Ectodermal cell (in vitro differentiated cells): Measurements from ENCODE around the gene GAP43.

Experiments used
- H3K27ac ChIP-seq: 2 replicates; pipeline ENCODE4 v1.7.0; 2013; ENCODE audit warnings: mild to moderate bottlenecking, low read depth, low read length; ENCODE audit not compliant: insufficient read depth, poor library complexity, severe bottlenecking
- H3K27me3 ChIP-seq: 2 replicates; pipeline ENCODE4 v1.7.0; 2013; ENCODE audit warnings: mild to moderate bottlenecking, low read length; ENCODE audit not compliant: insufficient read depth, control insufficient read depth, poor library complexity, severe bottlenecking
- H3K36me3 ChIP-seq: one replicate; pipeline ENCODE4 v1.7.0; 2013; ENCODE audit warnings: low read length; ENCODE audit not compliant: control insufficient read depth, insufficient read depth
- H3K4me1 ChIP-seq: one replicate; pipeline ENCODE4 v1.7.0; 2013; ENCODE audit warnings: low read length; ENCODE audit not compliant: control insufficient read depth, insufficient read depth
- H3K4me3 ChIP-seq: 2 replicates; pipeline ENCODE4 v1.7.0; 2013; ENCODE audit warnings: low read depth, low read length, control low read depth; ENCODE audit not compliant: insufficient read depth
- H3K9me3 ChIP-seq: 2 replicates; pipeline ENCODE4 v1.7.0; 2013; ENCODE audit warnings: mild to moderate bottlenecking, low read length, moderate library complexity; ENCODE audit not compliant: control insufficient read depth
- WGBS, 2 experiments: methylation state at CpG; one replicate each; pipeline ENCODE4 v1.1.7; 2013; ENCODE audit warnings: missing lambda C conversion rate in 2 of 2; 5-methylcytosine and 5-hydroxymethylcytosine counted together

The GAP43 gene

DNA sequence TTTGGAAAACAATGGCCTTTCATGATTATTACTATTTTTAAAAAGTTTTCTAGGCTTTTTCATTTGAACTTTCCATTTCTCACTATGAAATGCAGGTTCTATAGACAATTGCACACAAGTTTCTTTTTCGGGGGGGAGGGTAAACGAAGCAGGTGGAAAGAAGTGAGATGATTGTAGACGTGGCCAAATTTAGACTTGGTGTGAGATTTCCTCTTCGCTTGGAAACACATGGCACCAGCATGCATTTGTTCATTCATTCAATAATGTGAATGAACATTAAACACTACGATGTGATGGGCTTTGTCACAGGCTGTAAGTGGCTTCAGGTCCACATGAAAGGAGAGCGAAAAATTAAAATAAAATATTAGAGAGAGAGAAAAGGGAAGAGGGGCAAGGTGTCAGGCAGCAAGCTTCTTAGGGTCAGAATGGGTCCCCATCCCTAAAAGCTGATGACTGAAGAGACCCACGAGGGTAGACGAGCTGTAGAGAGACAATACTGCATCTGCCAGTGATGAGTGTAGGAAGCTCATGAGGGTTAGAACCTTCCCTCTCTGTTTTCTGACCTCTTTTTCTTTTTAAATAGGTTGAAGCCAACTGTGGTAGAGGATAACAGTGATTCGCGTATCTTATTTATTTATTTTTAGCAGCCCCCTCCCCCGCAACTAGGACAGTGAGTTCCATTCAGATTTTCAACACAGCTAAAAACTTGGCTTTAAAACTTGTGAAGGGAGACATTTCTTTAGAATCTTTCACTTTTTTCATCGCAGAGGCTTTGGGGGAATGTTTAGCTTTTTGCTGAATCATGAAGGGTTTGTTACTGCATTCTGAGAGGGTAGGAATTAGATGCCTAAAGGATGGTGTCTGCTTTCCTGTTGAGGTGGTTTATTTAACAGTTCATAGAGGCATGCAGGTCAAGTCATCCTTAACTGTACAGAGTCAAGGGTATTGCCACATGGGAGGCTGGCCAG, 36.2 kb downstream of the GAP43 start:
- Histone ChIP-seq H3K4me1 (peaks cover 22% of the 10 kb centered on the region), H3K9me3 (no peaks in the 10 kb centered on the region), H3K27me3 (no peaks in the 10 kb centered on the region), H3K36me3 (no peaks in the 10 kb centered on the region), H3K4me3 (peak overlapping the region; percentile 58), H3K27ac (peak overlapping the region; percentile 99)
- WGBS, 2 experiments = 68 to 71% methylated on average over 9 to 12 of the region's 12 CpGs

DNA sequence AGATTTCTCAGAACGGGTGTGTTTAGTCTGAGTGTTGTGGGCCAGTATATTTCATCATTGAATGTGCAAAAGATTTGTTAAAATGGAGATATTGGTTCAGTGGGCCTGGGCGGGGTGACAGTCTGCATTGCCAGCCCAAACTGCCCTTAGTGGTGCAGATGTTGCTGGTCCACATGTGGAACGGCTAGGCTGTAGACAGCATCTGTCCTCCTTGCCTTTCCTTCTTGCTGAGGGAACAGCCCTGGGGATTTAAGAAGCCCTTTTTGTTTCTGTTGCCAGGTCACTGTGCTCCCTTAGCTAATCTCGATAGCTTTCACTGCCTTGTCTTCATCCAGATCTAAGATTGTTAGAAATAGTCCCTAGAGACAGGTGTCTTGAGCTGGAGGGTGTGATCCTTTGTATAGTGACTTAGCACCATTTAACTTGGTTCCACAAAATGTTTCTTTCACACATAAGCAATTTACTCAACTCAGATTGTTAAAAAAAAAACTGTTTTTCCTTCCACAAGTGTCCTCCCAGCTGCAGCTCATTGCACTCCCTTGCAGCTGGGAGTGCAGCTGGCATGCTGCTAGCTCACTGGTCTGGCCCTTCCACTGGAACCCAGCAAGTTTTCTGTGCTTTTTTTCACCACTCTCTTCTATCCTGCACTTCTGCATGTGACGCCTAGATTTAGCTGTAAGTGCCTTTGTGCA, 37.5 kb downstream of the GAP43 start:
- Histone ChIP-seq H3K9me3 (no peaks in the 10 kb centered on the region), H3K4me3 (no peak overlapping the region), H3K27me3 (no peaks in the 10 kb centered on the region), H3K4me1 (peaks cover 22% of the 10 kb centered on the region), H3K36me3 (no peaks in the 10 kb centered on the region), H3K27ac (peak overlapping the region; percentile 6)
- 75 to 87% methylated on average over 5 of the region's 5 CpGs for WGBS, 2 experiments

DNA sequence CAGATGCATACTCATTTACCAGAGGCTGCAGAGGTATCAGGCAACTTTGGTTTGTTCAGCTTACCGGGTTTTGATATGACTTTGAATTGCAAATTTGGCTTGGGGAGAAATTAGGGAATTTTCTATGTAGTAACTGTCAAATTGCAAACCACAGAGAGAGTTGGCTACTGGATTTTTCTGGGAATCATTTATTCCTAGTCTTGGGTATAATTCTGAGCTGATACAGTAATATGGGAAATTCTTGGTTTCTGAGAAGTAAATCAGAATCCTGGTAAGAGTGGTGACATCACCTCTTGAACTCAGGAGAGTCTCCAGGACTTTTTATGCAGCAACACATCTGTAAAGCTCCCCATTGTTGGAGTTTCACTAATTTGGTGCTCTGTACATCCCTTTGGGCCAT, 39.0 kb downstream of the GAP43 start:
- 92 to 96% methylated on average over 1 of the region's 1 CpG for WGBS, 2 experiments
- no peaks in the 10 kb centered on the region for H3K36me3 ChIP-seq
- H3K27me3 ChIP-seq = no peaks in the 10 kb centered on the region
- no peaks in the 10 kb centered on the region for H3K9me3 ChIP-seq
- no peak overlapping the region for H3K4me3 ChIP-seq
- H3K27ac ChIP-seq = no peak overlapping the region
- H3K4me1 ChIP-seq = peaks cover 22% of the 10 kb centered on the region

DNA sequence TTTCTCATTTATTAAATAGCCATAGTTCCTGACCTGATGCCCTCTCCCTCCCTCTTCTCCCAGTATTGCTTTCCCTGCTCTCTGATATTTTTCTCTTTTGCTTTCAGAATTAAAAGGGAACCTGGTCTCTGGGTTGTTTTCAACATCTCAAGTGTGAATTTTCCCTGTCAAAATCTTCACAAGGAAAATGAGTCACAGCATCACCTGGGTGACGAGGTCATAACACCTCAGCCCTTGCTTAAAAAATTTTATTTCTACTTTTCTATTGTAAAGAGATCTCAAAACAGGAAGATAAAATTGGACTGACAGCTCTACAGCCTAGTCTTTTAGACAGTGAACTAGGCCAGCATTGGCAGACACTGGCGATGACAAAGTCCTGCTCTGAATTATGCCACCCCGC, 40.1 kb downstream of the GAP43 start:
- Histone ChIP-seq H3K4me1 (peaks cover 29% of the 10 kb centered on the region), H3K27me3 (no peaks in the 10 kb centered on the region), H3K36me3 (no peaks in the 10 kb centered on the region), H3K27ac (no peak overlapping the region), H3K9me3 (no peaks in the 10 kb centered on the region), H3K4me3 (no peak overlapping the region)
- WGBS, 2 experiments = 89 to 94% methylated on average over 3 of the region's 3 CpGs

DNA sequence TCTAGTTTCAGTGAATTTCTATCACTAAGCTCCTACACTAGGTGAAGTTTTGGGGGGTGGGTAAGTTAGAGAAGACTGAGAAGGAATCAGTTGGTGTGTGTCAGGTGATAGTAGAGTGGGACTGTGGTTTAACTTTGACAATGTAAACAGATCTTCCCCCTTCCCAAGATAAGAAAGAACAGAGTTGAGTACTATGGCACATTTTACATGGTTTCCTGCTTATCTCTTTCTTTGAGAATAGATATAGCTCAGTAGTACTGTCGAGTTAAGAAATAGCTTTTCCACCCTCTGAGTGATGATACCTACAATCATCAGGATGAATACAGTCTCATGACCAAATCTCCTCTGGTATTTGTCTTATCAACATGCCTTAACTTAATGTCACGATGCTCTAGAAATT, 42.8 kb downstream of the GAP43 start:
- peaks cover 9% of the 10 kb centered on the region for H3K4me1 ChIP-seq
- no peak overlapping the region for H3K4me3 ChIP-seq
- H3K27me3 ChIP-seq = no peaks in the 10 kb centered on the region
- no peaks in the 10 kb centered on the region for H3K9me3 ChIP-seq
- no peak overlapping the region for H3K27ac ChIP-seq
- WGBS, 2 experiments = 93 to 100% methylated on average over 2 of the region's 2 CpGs
- H3K36me3 ChIP-seq = no peaks in the 10 kb centered on the region

DNA sequence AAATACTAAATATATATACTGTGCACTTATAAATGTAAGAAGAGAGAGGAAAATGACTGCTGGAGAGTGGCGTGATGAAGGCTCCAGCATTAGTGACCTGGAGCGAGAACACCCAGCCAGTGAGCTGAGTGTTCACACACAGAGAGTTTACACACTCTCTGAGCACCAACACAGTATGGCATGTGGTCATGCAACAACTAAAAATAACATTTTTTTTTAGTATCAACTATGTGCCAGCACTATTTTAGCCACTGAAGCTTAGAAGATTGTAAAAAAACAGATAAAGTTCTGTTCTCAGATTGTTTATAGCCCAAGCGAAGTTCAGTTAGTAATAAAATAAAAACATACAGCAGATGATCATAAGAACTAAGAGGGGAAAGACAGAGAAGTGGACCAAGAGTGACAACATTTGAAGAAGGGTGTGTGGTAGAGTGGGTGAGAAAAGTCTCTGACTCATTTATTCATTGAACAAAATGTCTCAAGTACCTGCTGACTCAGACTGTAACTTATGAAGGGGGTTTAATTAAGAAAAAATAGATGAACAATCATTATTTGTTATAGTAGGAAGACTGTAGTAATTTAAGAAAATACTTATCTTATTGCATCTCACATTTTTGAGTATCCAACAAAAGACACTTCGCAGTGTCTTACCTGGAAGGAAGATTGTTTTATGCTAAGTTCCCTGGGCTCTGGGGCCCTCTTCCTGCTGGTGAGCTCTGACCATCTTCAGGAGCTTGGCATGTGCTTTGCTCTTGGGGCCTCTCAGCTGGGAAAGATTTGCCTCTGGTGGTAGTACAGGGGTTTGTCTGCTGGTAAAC, 43.8 kb downstream of the GAP43 start:
- 93 to 97% methylated on average over 4 of the region's 4 CpGs for WGBS, 2 experiments
- Histone ChIP-seq H3K9me3 (no peaks in the 10 kb centered on the region), H3K4me1 (peaks cover 7% of the 10 kb centered on the region), H3K27me3 (no peaks in the 10 kb centered on the region), H3K4me3 (no peak overlapping the region), H3K27ac (no peak overlapping the region), H3K36me3 (no peaks in the 10 kb centered on the region)

DNA sequence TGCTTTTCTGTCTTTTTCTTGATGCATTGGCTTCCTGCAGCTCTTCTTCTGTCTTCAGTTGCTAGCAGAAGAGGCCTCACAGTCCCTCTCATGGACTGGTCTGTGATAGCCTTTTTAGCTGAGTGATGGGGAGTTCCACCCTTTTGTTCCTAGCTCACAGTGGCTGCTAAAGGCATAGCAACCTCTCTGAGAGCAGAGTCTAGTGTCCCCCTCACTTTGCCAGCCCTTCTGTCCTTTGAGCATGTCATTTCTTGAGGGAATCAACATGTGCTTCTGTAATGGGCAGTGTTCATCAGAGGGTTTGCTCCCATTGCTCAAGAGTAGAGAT, 44.4 kb downstream of the GAP43 start:
- H3K4me3 ChIP-seq = no peak overlapping the region

DNA sequence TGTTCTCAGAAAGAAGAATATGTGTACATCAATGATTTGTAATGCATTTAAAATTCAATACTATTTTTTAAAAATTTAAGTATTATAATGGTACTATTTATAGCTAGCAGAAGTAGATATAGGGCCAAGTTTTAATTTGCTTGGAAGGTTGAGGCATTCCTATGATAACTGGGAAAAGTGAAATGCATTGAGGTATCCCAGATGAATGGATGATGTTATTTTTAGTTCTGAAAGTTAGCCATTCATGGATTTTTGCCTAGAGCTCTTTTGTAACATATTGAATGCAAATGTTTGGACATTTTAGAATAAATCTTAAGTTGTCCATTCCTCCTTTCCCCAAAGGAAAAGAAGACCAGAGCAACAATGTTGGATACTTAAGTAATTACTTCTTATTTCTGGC, 47.6 kb downstream of the GAP43 start:
- Histone ChIP-seq H3K4me1 (peaks cover 7% of the 10 kb centered on the region), H3K4me3 (no peak overlapping the region), H3K9me3 (no peaks in the 10 kb centered on the region), H3K36me3 (no peaks in the 10 kb centered on the region), H3K27ac (no peak overlapping the region), H3K27me3 (no peaks in the 10 kb centered on the region)

More for the DNA sequence above, 44.4 kb downstream of the GAP43 start:
- no peaks in the 10 kb centered on the region for H3K36me3 ChIP-seq
- H3K27ac ChIP-seq = no peak overlapping the region
- no peaks in the 10 kb centered on the region for H3K9me3 ChIP-seq
- peaks cover 7% of the 10 kb centered on the region for H3K4me1 ChIP-seq
- H3K27me3 ChIP-seq = no peaks in the 10 kb centered on the region

DNA sequence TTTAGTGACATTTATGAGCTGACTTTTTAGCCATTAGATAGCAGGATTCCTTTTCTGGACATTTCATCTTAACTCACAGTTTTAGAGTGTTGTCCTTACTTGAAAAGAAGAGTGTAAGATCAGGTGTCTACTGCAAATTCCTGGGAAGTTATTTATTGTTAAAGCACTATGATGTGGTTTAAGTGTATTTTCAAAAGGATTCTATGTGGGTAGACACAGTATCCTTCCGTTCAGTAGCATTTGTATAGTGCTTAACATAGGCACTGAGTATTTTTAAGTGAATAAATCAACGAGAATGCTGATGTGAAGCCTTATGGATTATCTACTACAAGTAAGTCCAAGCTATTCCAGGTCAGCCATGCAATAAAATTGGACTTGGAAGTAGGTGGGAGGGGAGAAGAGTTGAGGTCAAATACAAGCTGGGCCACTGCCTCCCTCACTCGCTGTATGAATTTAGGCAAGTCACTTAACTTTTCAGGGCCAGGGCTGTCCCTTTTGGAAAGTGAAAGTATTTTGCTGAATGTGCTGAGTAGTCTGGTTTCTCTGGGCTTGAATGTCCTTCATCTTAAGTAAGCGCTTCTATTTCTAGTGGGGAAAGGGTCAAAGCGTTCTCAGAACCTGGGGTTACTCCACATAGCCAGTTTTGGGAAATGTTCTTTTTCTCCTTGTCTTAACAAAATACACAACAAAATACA, 48.6 kb downstream of the GAP43 start:
- H3K4me3 ChIP-seq = no peak overlapping the region
- no peaks in the 10 kb centered on the region for H3K27me3 ChIP-seq
- 95 to 98% methylated on average over 5 of the region's 5 CpGs for WGBS, 2 experiments
- no peak overlapping the region for H3K27ac ChIP-seq
- no peaks in the 10 kb centered on the region for H3K36me3 ChIP-seq
- H3K4me1 ChIP-seq = peaks cover 7% of the 10 kb centered on the region
- no peaks in the 10 kb centered on the region for H3K9me3 ChIP-seq
